AG09319 (cell line): ENCODE measurements around the gene DSTN.

ENCODE experiments used
- DNase-seq: peaks from one replicate; pipeline ENCODE4 v3.0.0-alpha.2; 2010; ENCODE audit warnings: low read depth; ENCODE audit errors: extremely low read depth
- CTCF ChIP-seq: IDR thresholded peaks from 2 replicates; pipeline ENCODE4 v1.5.1; 2011; ENCODE audit warnings: low read depth, mild to moderate bottlenecking, inconsistent platforms, low read length, moderate library complexity

Gene DSTN

GRCh38 chr20:17568972-17569521 lies 828 bp upstream of the DSTN start:
- DNase-seq = peak; percentile 96
- TF ChIP-seq CTCF = no peak

- no peak for DNase-seq
- TF ChIP-seq CTCF = no peak; the same call in 1 of the 2 replicates
These were observed 675 bp downstream of the DSTN start for GRCh38 chr20:17570347-17571152.

GRCh38 chr20:17571153-17571527 lies 1.3 kb downstream of the DSTN start:
- DNase-seq = no peak
- no peak for TF ChIP-seq CTCF

GRCh38 chr20:17572034-17572638 lies 2.3 kb downstream of the DSTN start:
- TF ChIP-seq CTCF = no peak
- DNase-seq = no peak

GRCh38 chr20:17573463-17573862 lies 3.6 kb downstream of the DSTN start:
- no peak for DNase-seq
- TF ChIP-seq CTCF = no peak

GRCh38 chr20:17576215-17576614 lies 6.3 kb downstream of the DSTN start:
- TF ChIP-seq CTCF = no peak
- DNase-seq = no peak

GRCh38 chr20:17579369-17580039 lies 9.6 kb downstream of the DSTN start:
- no peak for DNase-seq

More at GRCh38 chr20:17579369-17580039, 9.6 kb downstream of the DSTN start:
- TF ChIP-seq CTCF = no peak
